GM23338 (cell line): ENCODE data around the gene VRK3.

Experiments used
- EZH2 ChIP-seq: fragments of 200-600 bp; sonication (generic); IDR thresholded peaks from one replicate; pipeline ENCODE4 v1.8.0; 2017; ENCODE audit warnings: antibody characterized with exemption, mild to moderate bottlenecking, low read depth; ENCODE audit not compliant: unreplicated experiment
- JUNB ChIP-seq: IDR thresholded peaks from one replicate; pipeline ENCODE4 v1.6.1; 2016; ENCODE audit warnings: antibody characterized with exemption; ENCODE audit not compliant: unreplicated experiment
- POLR2AphosphoS5 ChIP-seq: IDR thresholded peaks from 2 replicates; pipeline ENCODE4 v1.6.1; 2016; ENCODE audit warnings: antibody characterized with exemption, low read depth
- TF ChIP-seq, protein P1 (sequence below), 2 experiments: fragments of 200-600 bp in 1 of 2; sonication (generic) in 1 of 2; conservative IDR thresholded peaks; 2 replicates each; pipeline versions ENCODE4 v1.5.1 to v1.6.1; 2016 to 2017; ENCODE audit warnings: antibody characterized with exemption in 2 of 2, low read depth in 2 of 2, mild to moderate bottlenecking in 2 of 2, moderate library complexity in 1 of 2
- TF ChIP-seq, protein P2 (sequence below): IDR thresholded peaks from one replicate; pipeline ENCODE4 v1.6.1; 2018; ENCODE audit warnings: antibody characterized with exemption; ENCODE audit not compliant: unreplicated experiment

DNA sequence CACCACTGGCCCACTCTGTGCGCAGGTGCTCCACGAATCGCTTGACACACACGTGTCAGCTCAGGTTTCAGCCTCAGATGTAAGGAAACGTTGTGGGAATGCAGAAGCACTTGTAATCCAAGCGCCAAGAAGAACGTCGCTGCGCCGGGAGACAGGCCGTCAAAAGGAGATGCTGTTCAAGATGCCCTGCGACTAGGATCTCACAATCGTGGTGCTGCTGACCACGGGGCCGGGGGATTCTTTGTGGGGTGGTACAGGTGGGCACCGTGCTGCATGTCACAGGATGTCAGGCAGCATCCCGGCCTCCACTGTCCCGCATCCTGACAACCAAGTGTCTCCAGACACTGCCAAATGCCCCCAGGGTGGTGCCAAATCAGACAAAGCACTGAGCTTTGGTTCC lies 47.3 kb downstream of the VRK3 start:
- TF ChIP-seq, protein P1, sequence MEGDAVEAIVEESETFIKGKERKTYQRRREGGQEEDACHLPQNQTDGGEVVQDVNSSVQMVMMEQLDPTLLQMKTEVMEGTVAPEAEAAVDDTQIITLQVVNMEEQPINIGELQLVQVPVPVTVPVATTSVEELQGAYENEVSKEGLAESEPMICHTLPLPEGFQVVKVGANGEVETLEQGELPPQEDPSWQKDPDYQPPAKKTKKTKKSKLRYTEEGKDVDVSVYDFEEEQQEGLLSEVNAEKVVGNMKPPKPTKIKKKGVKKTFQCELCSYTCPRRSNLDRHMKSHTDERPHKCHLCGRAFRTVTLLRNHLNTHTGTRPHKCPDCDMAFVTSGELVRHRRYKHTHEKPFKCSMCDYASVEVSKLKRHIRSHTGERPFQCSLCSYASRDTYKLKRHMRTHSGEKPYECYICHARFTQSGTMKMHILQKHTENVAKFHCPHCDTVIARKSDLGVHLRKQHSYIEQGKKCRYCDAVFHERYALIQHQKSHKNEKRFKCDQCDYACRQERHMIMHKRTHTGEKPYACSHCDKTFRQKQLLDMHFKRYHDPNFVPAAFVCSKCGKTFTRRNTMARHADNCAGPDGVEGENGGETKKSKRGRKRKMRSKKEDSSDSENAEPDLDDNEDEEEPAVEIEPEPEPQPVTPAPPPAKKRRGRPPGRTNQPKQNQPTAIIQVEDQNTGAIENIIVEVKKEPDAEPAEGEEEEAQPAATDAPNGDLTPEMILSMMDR (conservative IDR thresholded peaks at IDR 0.05; ENCODE audit: low read depth in 2 of 2), result no peak
- TF ChIP-seq, protein P2, sequence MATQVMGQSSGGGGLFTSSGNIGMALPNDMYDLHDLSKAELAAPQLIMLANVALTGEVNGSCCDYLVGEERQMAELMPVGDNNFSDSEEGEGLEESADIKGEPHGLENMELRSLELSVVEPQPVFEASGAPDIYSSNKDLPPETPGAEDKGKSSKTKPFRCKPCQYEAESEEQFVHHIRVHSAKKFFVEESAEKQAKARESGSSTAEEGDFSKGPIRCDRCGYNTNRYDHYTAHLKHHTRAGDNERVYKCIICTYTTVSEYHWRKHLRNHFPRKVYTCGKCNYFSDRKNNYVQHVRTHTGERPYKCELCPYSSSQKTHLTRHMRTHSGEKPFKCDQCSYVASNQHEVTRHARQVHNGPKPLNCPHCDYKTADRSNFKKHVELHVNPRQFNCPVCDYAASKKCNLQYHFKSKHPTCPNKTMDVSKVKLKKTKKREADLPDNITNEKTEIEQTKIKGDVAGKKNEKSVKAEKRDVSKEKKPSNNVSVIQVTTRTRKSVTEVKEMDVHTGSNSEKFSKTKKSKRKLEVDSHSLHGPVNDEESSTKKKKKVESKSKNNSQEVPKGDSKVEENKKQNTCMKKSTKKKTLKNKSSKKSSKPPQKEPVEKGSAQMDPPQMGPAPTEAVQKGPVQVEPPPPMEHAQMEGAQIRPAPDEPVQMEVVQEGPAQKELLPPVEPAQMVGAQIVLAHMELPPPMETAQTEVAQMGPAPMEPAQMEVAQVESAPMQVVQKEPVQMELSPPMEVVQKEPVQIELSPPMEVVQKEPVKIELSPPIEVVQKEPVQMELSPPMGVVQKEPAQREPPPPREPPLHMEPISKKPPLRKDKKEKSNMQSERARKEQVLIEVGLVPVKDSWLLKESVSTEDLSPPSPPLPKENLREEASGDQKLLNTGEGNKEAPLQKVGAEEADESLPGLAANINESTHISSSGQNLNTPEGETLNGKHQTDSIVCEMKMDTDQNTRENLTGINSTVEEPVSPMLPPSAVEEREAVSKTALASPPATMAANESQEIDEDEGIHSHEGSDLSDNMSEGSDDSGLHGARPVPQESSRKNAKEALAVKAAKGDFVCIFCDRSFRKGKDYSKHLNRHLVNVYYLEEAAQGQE, result no peak
- TF ChIP-seq POLR2AphosphoS5, result no peak
- TF ChIP-seq EZH2, result no peak
- no peak for TF ChIP-seq JUNB
